ENCODE measurements around the gene GINS2.
A peak's percentile ranks its signal among the peaks of the same experiment; 100 is the strongest.

Gene GINS2

GRCh38 chr16:85632709-85633437 lies 55.9 kb downstream of the GINS2 start:
- H3K79me2 ChIP-seq, result peaks cover 95% of the 10 kb centered on the region
- H3K4me1 ChIP-seq, result peaks cover 15% of the 10 kb centered on the region

GRCh38 chr16:85631802-85632393 lies 56.9 kb downstream of the GINS2 start:
- TF ChIP-seq CTCF (IDR thresholded peaks at IDR 0.05), result no peak
- no peaks in the 10 kb centered on the region for H3K27me3 ChIP-seq (ENCODE audit: control insufficient read depth, insufficient read depth, low read length)
- H3K36me3 ChIP-seq (ENCODE audit: control insufficient read depth, insufficient read depth, low read length), result no peaks in the 10 kb centered on the region
- H3K4me2 ChIP-seq (ENCODE audit: low read length), result peak overlapping the region; percentile 31
- H3K4me3 ChIP-seq (ENCODE audit: low read depth, low read length), result no peak overlapping the region
- H3K9me3 ChIP-seq (ENCODE audit: control insufficient read depth, low read length), result no peaks in the 10 kb centered on the region
- H3K27ac ChIP-seq, result no peak overlapping the region
- H2AFZ ChIP-seq, result no peak overlapping the region
- H3K9ac ChIP-seq, result no peak overlapping the region
- peaks cover 95% of the 10 kb centered on the region for H3K79me2 ChIP-seq
- H3K4me1 ChIP-seq, result peaks cover 15% of the 10 kb centered on the region

More at GRCh38 chr16:85632709-85633437, 55.9 kb downstream of the GINS2 start:
- H3K36me3 ChIP-seq (ENCODE audit: control insufficient read depth, insufficient read depth, low read length), result no peaks in the 10 kb centered on the region
- H2AFZ ChIP-seq, result no peak overlapping the region
- H3K4me2 ChIP-seq (ENCODE audit: low read length), result no peak overlapping the region
- H3K27ac ChIP-seq, result no peak overlapping the region
- H3K9me3 ChIP-seq (ENCODE audit: control insufficient read depth, low read length), result no peaks in the 10 kb centered on the region
- H3K27me3 ChIP-seq (ENCODE audit: control insufficient read depth, insufficient read depth, low read length), result no peaks in the 10 kb centered on the region
- TF ChIP-seq CTCF (IDR thresholded peaks at IDR 0.05), result no peak
- no peak overlapping the region for H3K4me3 ChIP-seq (ENCODE audit: low read depth, low read length)
- no peak overlapping the region for H3K9ac ChIP-seq

GRCh38 chr16:85631230-85631629 lies 57.5 kb downstream of the GINS2 start:
- Histone ChIP-seq H3K9ac (no peak overlapping the region), H3K79me2 (peaks cover 95% of the 10 kb centered on the region), H3K4me1 (peaks cover 15% of the 10 kb centered on the region), H3K36me3 (ENCODE audit: control insufficient read depth, insufficient read depth, low read length) (no peaks in the 10 kb centered on the region), H3K4me2 (ENCODE audit: low read length) (no peak overlapping the region), H3K4me3 (ENCODE audit: low read depth, low read length) (no peak overlapping the region), H2AFZ (no peak overlapping the region), H3K27me3 (ENCODE audit: control insufficient read depth, insufficient read depth, low read length) (no peaks in the 10 kb centered on the region), H3K9me3 (ENCODE audit: control insufficient read depth, low read length) (no peaks in the 10 kb centered on the region), H3K27ac (no peak overlapping the region)
- TF ChIP-seq CTCF (IDR thresholded peaks at IDR 0.05), result no peak

GRCh38 chr16:85629853-85630252 lies 58.9 kb downstream of the GINS2 start:
- H3K4me2 ChIP-seq (ENCODE audit: low read length), result no peak overlapping the region
- H3K4me1 ChIP-seq, result peaks cover 18% of the 10 kb centered on the region
- H3K27ac ChIP-seq, result no peak overlapping the region
- no peak overlapping the region for H3K9ac ChIP-seq
- H3K36me3 ChIP-seq (ENCODE audit: control insufficient read depth, insufficient read depth, low read length), result no peaks in the 10 kb centered on the region
- no peak overlapping the region for H2AFZ ChIP-seq
- peaks cover 96% of the 10 kb centered on the region for H3K79me2 ChIP-seq
- no peak overlapping the region for H3K4me3 ChIP-seq (ENCODE audit: low read depth, low read length)
- no peaks in the 10 kb centered on the region for H3K27me3 ChIP-seq (ENCODE audit: control insufficient read depth, insufficient read depth, low read length)
- no peaks in the 10 kb centered on the region for H3K9me3 ChIP-seq (ENCODE audit: control insufficient read depth, low read length)
- TF ChIP-seq CTCF (IDR thresholded peaks at IDR 0.05), result no peak
